Pancreas (tissue), 10 donors: ENCODE results near the gene COX17. TPM values are rescaled to one million over a fixed set of nuclear protein-coding genes. Genes with fewer than 3 reads are reported as not detected.

ENCODE experiments used
- ATAC-seq, 4 donors: fragments of 200-7000 bp; cut with Tn5 transposase; one replicate each; pipeline versions ENCODE4 v1.8.0 to v1.9.1; 2020; ENCODE audit warnings: mild to moderate bottlenecking in 4 of 4, moderate library complexity in 4 of 4
- DNase-seq, 6 donors: peaks; one replicate each; pipeline ENCODE4 v3.0.0-alpha.2; 2020
- FAIRE-seq: peaks from 2 replicates; lab custom pipeline; 2012; peaks lifted over from hg19 to GRCh38; lab: Jason Lieb, UNC
- H3K27ac ChIP-seq, 4 donors: fragments of 200-600 bp; sonication (generic); 1 replicate in 3 of 4; 2 replicates in 1 of 4; pipeline versions ENCODE4 v1.5.0 to v1.8.0; 2020
- H3K27me3 ChIP-seq, 4 donors: fragments of 200-600 bp; one replicate each; pipeline ENCODE4 v1.8.0; 2021
- H3K36me3 ChIP-seq, 3 donors: fragments of 200-600 bp; sonication (generic) in 1 of 3; one replicate each; pipeline versions ENCODE4 v1.5.0 to v1.8.0; 2020 to 2021
- H3K4me1 ChIP-seq, 3 donors: fragments of 200-600 bp; one replicate each; pipeline ENCODE4 v1.8.0; 2021
- H3K4me3 ChIP-seq, 4 donors: fragments of 200-600 bp; sonication (generic) in 2 of 4; one replicate each; pipeline versions ENCODE4 v1.5.0 to v1.8.0; 2020 to 2021
- H3K9me3 ChIP-seq, 4 donors: fragments of 200-600 bp; one replicate each; pipeline ENCODE4 v1.8.0; 2021
- CTCF ChIP-seq, 4 donors: fragments of 200-600 bp; sonication (generic) in 3 of 4; IDR thresholded peaks; one replicate each; pipeline versions ENCODE4 v1.5.0 to v1.8.0; 2021; ENCODE audit warnings: antibody characterized with exemption in 4 of 4
- WGBS, 2 donors: extraction: QIAGEN DNeasy Blood & Tissue Kit; methylation state at CpG; one replicate each; pipeline ENCODE4 v1.1.7; 2013; 5-methylcytosine and 5-hydroxymethylcytosine counted together
- intact Hi-C, 3 donors: fragments of 100-400 bp; cut with DNase I; formaldehyde crosslinking; loops; one replicate each; pipeline versions ENCODE4 v1.11.1 to v1.14.2; 2022
- polyA plus RNA-seq, 2 donors: library from polyadenylated mRNA; stranded (reverse); fragments of 200-250 nt; gene quantifications; one replicate each; pipeline ENCODE4 v1.2.3, GENCODE V29; 2013
- total RNA-seq, 6 donors: library from RNA; stranded (reverse); fragmentation: NEBNext Ultra II Directional in 4 of 6; extraction: Animal tissue kit (Norgen Biotek cat#: 25700) in 4 of 6; gene quantifications; one replicate each; pipeline versions ENCODE4 v1.2.1 to v1.2.4, GENCODE V29; 2021 to 2023
- donor health status: healthy with polysubstance abuse.
- donor health status: DM: no; HTN: no; CAD: no; lungs with moderate emphysema.
- donor health status: DM: no; HTN: no; CAD: no.
- donor health status: control.
- donor health status: control.
- donor health status: Bipolar disorder and iron deficiency.
- donor health status: DM: yes; HTN: yes; CAD: no.
- donor health status: DM: no; HTN: no; CAD: no.
- donor health status: DM: no; HTN: no; CAD: no.
- donor health status: DM: yes; HTN: yes; CAD: no.

The COX17 gene
- total and polyA plus RNA-seq, 8 donors: 13.6 to 124 (median 21.1) TPM

DNA sequence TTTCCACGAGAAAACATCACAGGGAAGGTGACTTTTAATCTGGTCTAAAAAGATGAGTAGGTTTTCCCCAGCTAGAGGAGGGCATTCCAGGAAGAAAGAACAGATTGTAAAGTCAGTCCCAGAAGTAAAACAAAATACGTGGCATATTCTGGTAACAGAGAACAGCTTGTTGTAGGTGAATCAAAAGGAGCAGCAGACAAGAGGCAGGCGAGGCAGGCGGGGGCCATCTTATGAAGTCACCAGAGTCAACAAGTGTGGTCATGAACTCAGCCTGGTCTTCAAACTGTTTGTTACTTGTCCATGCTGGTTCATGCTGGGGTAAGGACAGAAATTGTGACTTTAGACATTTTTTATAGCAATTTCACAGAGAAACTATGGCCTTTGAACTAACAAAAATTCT, 12.8 kb downstream of the COX17 start:
- no peak for FAIRE-seq
- TF ChIP-seq CTCF (IDR thresholded peaks at IDR 0.05): no peak
- 81 to 82% methylated on average over 4 of the region's 4 CpGs for WGBS, 2 donors
- Histone ChIP-seq H3K27ac (no peak overlapping the region), H3K36me3 (peaks cover 0 to 8% (median 0%) of the 10 kb centered on the region in 3 donors), H3K9me3 (no peaks in the 10 kb centered on the region), H3K4me1 (peaks cover 4 to 7% (median 7%) of the 10 kb centered on the region in 3 donors), H3K27me3 (no peaks in the 10 kb centered on the region), H3K4me3 (no peak overlapping the region)
- ATAC-seq: no peak
- intact Hi-C loops: no loop called here
- no peak for DNase-seq

DNA sequence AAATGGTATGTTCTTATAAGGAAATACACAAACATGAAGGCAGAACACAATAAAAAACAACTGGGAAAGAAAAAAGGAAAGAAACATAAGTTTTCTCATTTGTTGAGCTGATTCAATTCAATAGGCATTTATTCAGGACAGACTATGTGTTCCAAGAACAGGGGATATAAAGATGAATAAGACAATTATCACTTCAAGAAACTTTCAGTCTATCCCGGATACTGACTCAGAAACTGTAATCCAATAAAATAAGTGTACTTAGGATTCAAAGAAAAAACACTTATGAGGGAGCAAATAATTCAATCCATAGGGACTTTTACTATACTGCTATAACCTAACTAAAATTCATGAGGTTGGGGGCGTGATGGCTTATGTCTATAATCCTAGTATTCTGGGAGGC, 13.3 kb downstream of the COX17 start:
- Histone ChIP-seq H3K27me3 (no peaks in the 10 kb centered on the region), H3K4me3 (no peak overlapping the region), H3K4me1 (peaks cover 4 to 7% (median 7%) of the 10 kb centered on the region in 3 donors), H3K36me3 (peaks cover 0 to 8% (median 0%) of the 10 kb centered on the region in 3 donors), H3K9me3 (no peaks in the 10 kb centered on the region), H3K27ac (no peak overlapping the region)
- intact Hi-C loops: no loop called here
- TF ChIP-seq CTCF (IDR thresholded peaks at IDR 0.05): no peak
- FAIRE-seq: no peak
- no peak for ATAC-seq
- WGBS, 2 donors: 86 to 87% methylated on average over 2 of the region's 2 CpGs
- DNase-seq: no peak

DNA sequence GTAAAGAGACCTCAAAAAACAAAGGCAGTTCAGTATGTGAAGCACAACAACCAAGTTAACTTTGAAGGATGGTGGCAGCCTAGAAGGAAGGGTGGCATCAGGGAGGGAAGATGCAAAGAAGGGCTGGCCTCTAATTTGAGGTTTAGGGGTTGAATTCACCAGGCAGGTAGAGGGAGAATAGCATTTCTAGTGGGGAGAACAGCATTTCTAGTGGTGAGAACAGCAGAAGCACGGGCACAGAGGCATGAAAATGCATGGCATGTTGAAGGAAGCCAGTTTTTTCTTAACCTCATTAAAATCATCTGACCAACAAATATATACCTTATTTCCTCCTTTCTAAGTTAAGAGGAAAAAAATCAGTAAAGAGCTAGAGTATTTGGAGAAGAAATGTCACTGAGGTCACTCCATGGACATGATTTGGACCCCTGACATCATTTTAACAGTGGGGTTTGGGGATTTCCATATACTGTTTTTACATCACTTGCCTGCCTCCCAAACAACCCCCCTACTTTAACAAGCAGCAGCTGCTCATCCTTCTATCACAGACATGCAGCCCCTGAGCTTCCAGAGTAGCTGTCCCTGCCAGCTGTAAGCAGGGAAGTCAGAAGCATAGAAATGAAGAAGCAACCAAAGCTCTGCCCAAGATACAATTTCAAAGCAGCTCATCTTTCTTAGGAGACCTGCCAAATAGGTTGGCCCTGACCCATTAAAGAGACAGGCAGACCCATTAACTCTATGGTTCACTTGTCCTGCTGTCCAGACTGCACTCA, 14.4 kb downstream of the COX17 start:
- FAIRE-seq (no peak), DNase-seq (no peak), ATAC-seq (no peak)
- WGBS, 2 donors: 78 to 93% methylated on average over 1 of the region's 1 CpG
- Histone ChIP-seq H3K4me1 (peaks cover 4 to 7% (median 7%) of the 10 kb centered on the region in 3 donors), H3K27me3 (no peaks in the 10 kb centered on the region), H3K9me3 (no peaks in the 10 kb centered on the region), H3K4me3 (no peak overlapping the region), H3K27ac (no peak overlapping the region), H3K36me3 (no peaks in the 10 kb centered on the region)
- no peak for TF ChIP-seq CTCF (IDR thresholded peaks at IDR 0.05)
- intact Hi-C loops: no loop called here

GRCh38 chr3:119660474-119661440, 16.4 kb downstream of the COX17 start, which contains the start of gene POPDC2:
POPDC2 (minus strand) TSS chr3:119660589; CDS start chr3:119660423, 166 bp downstream.
- intact Hi-C loops: no loop called here
- DNase-seq: no peak
- no peak for TF ChIP-seq CTCF (IDR thresholded peaks at IDR 0.05)
- Histone ChIP-seq H3K27me3 (no peaks in the 10 kb centered on the region), H3K4me3 (no peak within 1 kb of the TSS), H3K36me3 (no peaks in the 10 kb centered on the region), H3K27ac (peak within 1 kb of the TSS in 1 of 4 donors; percentile 41), H3K4me1 (peaks cover 4 to 7% (median 7%) of the 10 kb centered on the region in 3 donors), H3K9me3 (no peaks in the 10 kb centered on the region)
- ATAC-seq: peak in 2 of 4 donors; percentile 17 to 39
- no peak for FAIRE-seq
- WGBS, 2 donors: 77 to 81% methylated on average over 9 of the region's 9 CpGs
